HG02981 (cell line): Measurements from ENCODE around the gene MYH9.

Source experiments
- ATAC-seq: cut with Tn5 transposase; IDR thresholded peaks from one replicate; pipeline ENCODE4 v1.9.1; 2021; ENCODE audit warnings: mild to moderate bottlenecking, moderate library complexity; ENCODE audit not compliant: unreplicated experiment

Gene MYH9

GRCh38 chr22:36351921-36352802, 35.6 kb downstream of the MYH9 start:
- no peak for ATAC-seq

- no peak for ATAC-seq
Observed at GRCh38 chr22:36350751-36351594, 36.8 kb downstream of the MYH9 start.

- no peak for ATAC-seq
Observed at GRCh38 chr22:36349726-36350125, 38.0 kb downstream of the MYH9 start.

- no peak for ATAC-seq
Observed at GRCh38 chr22:36348760-36349159, 39.0 kb downstream of the MYH9 start.

GRCh38 chr22:36347094-36347493, 40.7 kb downstream of the MYH9 start:
- ATAC-seq: no peak

- ATAC-seq: no peak
Observed at GRCh38 chr22:36344106-36344827, 43.5 kb downstream of the MYH9 start.

- ATAC-seq: no peak
Observed at GRCh38 chr22:36343720-36344105, 44.1 kb downstream of the MYH9 start.

GRCh38 chr22:36343070-36343719, 44.6 kb downstream of the MYH9 start:
- ATAC-seq: no peak

GRCh38 chr22:36341640-36342041, 46.1 kb downstream of the MYH9 start:
- no peak for ATAC-seq

GRCh38 chr22:36340621-36341020, 47.1 kb downstream of the MYH9 start:
- ATAC-seq: no peak

GRCh38 chr22:36339171-36340065, 48.3 kb downstream of the MYH9 start:
- no peak for ATAC-seq

GRCh38 chr22:36337365-36338130, 50.2 kb downstream of the MYH9 start:
- no peak for ATAC-seq

GRCh38 chr22:36336246-36337182, 51.3 kb downstream of the MYH9 start:
- no peak for ATAC-seq

- ATAC-seq: no peak
Observed at GRCh38 chr22:36335621-36336020, 52.1 kb downstream of the MYH9 start.

- ATAC-seq: no peak
Observed at GRCh38 chr22:36334821-36335603, 52.8 kb downstream of the MYH9 start.

GRCh38 chr22:36334081-36334820, 53.5 kb downstream of the MYH9 start:
- no peak for ATAC-seq
